SKM-1 treated with dmso at 0.1 percent for 144 hours (cell line): ENCODE results near the gene GJC1.
A peak's percentile ranks its signal among the peaks of the same experiment; 100 is the strongest.

ENCODE experiments used
- DNase-seq: peaks from one replicate; lab custom pipeline; 2025; ENCODE audit not compliant: unreplicated experiment; lab: John Stamatoyannopoulos, UW

The GJC1 gene

GRCh38 chr17:44804302-44805089 lies 25.6 kb downstream of the GJC1 start:
- DNase-seq = no peak

DNA sequence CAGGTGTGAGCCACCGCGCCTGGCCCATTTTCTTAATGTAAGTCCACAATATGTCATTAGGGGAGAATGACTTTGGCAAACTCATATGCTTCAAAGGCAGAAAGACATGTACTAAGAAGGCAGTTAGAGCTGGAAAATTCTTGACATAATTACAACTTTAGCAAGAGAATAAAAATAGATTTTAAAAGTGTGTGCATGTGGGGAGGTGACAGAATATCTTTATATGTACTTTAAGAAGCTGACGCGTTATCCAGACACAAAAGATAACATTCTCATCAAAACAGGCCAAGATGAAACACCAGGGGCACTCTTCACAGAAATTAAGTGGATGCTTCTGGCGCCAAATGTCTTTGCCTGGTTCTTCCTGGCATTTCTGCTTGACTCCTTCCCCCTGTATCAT lies 28.2 kb downstream of the GJC1 start:
- no peak for DNase-seq

- DNase-seq = no peak
These were observed 31.7 kb downstream of the GJC1 start for GRCh38 chr17:44798356-44798755.

GRCh38 chr17:44797802-44798201 lies 32.3 kb downstream of the GJC1 start:
- DNase-seq = no peak

DNA sequence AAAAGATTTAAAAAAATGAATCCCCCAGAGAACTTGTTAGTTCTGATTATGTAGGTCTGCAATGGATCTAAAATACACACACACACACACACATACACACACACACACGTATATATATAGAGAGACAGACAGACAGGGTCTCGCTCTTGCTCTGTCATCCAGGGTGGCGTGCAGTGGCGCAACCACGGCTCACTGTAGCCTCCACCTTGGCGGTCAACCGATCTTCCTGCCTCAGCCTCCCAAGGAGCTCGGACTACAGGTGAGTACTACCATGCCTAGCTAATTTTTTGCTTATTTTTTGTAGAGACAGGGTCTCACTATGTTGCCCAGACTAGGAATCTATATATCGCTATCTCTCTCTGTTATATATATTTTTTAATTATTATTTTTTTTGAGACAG lies 33.4 kb downstream of the GJC1 start:
- DNase-seq = no peak

GRCh38 chr17:44795928-44796327 lies 34.2 kb downstream of the GJC1 start:
- no peak for DNase-seq

DNA sequence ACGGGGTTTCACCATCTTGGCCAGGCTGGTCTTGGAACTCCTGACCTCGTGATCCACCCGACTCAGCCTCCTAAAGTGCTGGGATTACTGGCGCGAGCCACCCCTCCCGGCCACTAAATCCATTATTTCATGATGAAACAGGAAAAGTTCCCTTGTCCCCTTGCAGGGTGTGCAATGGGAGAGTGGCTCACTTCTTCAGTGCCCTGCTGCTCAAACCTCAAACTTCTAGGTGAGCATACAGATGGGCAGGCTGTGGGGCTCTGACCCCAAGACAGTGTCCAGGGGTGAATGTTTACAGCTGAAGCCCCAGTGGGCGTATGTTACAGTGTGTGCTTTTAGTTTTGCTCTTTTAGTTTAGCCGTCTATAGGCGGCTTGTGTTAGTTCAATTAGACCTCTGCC lies 34.7 kb downstream of the GJC1 start:
- no peak for DNase-seq

- peak; percentile 74 for DNase-seq
These were observed 35.2 kb downstream of the GJC1 start for GRCh38 chr17:44794851-44795413.

- DNase-seq = no peak
These were observed 35.9 kb downstream of the GJC1 start for GRCh38 chr17:44793885-44794842.

- DNase-seq = no peak
These were observed 37.8 kb downstream of the GJC1 start for GRCh38 chr17:44792276-44792675.

- no peak for DNase-seq
These were observed 41.9 kb downstream of the GJC1 start for GRCh38 chr17:44788139-44788538.

GRCh38 chr17:44787271-44787940 lies 42.7 kb downstream of the GJC1 start:
- no peak for DNase-seq

- no peak for DNase-seq
These were observed 43.5 kb downstream of the GJC1 start for GRCh38 chr17:44786551-44787081.

DNA sequence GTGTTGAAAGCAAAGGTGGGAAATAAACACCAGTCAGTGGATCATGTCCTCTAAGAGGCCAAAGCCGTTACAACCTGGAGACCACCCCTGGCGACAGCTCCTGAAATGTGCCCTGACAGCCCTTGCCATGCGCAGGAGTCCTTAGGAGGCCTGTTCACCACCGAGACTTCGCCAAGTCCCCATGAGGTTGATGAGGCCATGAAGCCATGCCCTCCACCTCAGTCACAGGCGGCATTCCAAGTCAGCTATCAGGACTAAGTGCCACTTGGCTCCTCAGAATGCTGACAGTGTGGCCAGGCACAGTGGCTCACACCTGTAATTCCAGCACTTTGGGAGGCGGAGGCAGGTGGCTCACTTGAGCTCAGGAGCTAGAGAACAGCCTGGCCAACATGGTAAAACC lies 44.2 kb downstream of the GJC1 start:
- DNase-seq = no peak

GRCh38 chr17:44782326-44782850 lies 47.7 kb downstream of the GJC1 start:
- DNase-seq = no peak

GRCh38 chr17:44781551-44782325 lies 48.3 kb downstream of the GJC1 start:
- no peak for DNase-seq

DNA sequence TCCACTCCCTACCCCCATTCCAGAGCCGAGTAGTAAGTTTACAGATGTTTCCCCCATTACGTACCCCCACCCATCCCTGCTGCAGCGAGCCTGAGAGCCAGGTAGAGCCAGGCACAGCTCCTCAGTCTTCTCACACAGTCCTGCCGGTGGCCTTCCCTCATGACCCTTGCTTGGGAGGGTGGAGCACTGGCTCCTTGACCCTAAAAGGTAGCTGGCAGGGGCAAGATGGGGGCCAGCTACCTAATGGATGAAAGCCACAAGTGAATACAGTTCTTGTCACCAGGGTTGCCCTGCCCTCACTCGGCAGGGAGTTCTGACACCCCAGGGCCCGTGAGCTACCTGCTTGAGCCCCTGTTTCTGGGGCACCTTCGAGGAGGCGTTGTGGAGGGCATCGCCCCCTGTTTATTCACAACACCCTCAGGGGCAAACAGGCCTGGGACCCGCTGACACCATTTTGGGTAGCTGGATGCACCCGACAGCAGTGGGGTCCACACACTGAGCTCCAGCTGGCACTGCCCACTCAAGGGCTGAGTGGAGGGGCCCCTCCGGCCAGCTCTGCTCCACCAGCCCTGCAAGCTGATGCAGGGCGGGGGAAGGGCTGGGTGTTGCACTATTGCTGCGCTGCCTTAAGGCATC lies 49.1 kb downstream of the GJC1 start:
- DNase-seq = no peak

- no peak for DNase-seq
These were observed 49.9 kb downstream of the GJC1 start for GRCh38 chr17:44780161-44780560.

GRCh38 chr17:44779211-44780025 lies 50.7 kb downstream of the GJC1 start:
- peak; percentile 72 for DNase-seq
